H9 (cell line): ENCODE measurements around the gene ECI2. TPM values are rescaled to one million over a fixed set of nuclear protein-coding genes. Genes with fewer than 3 reads are reported as not detected.
A peak's percentile ranks its signal among the peaks of the same experiment; 100 is the strongest.

Experiments
- DNase-seq: peaks from one replicate; pipeline ENCODE4 v3.0.0-alpha.2; 2017
- H2AFZ ChIP-seq: one replicate; pipeline ENCODE4 v1.6.1; 2013; ENCODE audit warnings: mild to moderate bottlenecking, low read length, control low read depth, moderate library complexity
- H2AK5ac ChIP-seq: 2 replicates; pipeline ENCODE4 v1.6.1; 2013; ENCODE audit warnings: low read length, control low read depth, mixed read lengths; ENCODE audit not compliant: insufficient read length
- H2BK120ac ChIP-seq: one replicate; pipeline ENCODE4 v1.6.1; 2013; ENCODE audit warnings: low read depth, mild to moderate bottlenecking, low read length, control low read depth, inconsistent platforms; ENCODE audit not compliant: poor library complexity, severe bottlenecking
- H2BK12ac ChIP-seq: 2 replicates; pipeline ENCODE4 v1.6.1; 2013; ENCODE audit warnings: low read length, control low read depth, mixed read lengths, low read depth; ENCODE audit not compliant: insufficient read length
- H2BK15ac ChIP-seq: 2 replicates; pipeline ENCODE4 v1.6.1; 2013; ENCODE audit warnings: low read depth, low read length, control low read depth
- H2BK20ac ChIP-seq: one replicate; pipeline ENCODE4 v1.6.1; 2013; ENCODE audit warnings: low read depth, mild to moderate bottlenecking, low read length, control low read depth, inconsistent platforms; ENCODE audit not compliant: poor library complexity, severe bottlenecking
- H2BK5ac ChIP-seq: 2 replicates; pipeline ENCODE4 v1.6.1; 2013; ENCODE audit warnings: low read length, control low read depth, mixed read lengths; ENCODE audit not compliant: insufficient read length
- H3K14ac ChIP-seq: 2 replicates; pipeline ENCODE4 v1.6.1; 2013; ENCODE audit warnings: low read length, control low read depth; ENCODE audit not compliant: insufficient read depth
- H3K18ac ChIP-seq: 2 replicates; pipeline ENCODE4 v1.6.1; 2013; ENCODE audit warnings: low read depth, mild to moderate bottlenecking, mixed read lengths, low read length, control low read depth; ENCODE audit not compliant: insufficient read length
- H3K23ac ChIP-seq: 2 replicates; pipeline ENCODE4 v1.6.1; 2013; ENCODE audit warnings: low read length, control low read depth, mixed read lengths, low read depth; ENCODE audit not compliant: insufficient read length
- H3K23me2 ChIP-seq: 2 replicates; pipeline ENCODE4 v1.6.1; 2013; ENCODE audit warnings: low read depth, mild to moderate bottlenecking, mixed read lengths, low read length, control low read depth; ENCODE audit not compliant: insufficient read length, poor library complexity, severe bottlenecking
- H3K27ac ChIP-seq: 2 replicates; pipeline ENCODE4 v1.5.1; 2013; ENCODE audit warnings: low read length, control low read depth, mixed read lengths, low read depth; ENCODE audit not compliant: insufficient read length
- H3K27me3 ChIP-seq: 2 replicates; pipeline ENCODE4 v1.6.1; 2013; ENCODE audit warnings: low read length, control low read depth, inconsistent platforms; ENCODE audit not compliant: insufficient read depth
- H3K4ac ChIP-seq: 2 replicates; pipeline ENCODE4 v1.6.1; 2013; ENCODE audit warnings: low read depth, mild to moderate bottlenecking, control low read depth, inconsistent platforms, low read length, moderate library complexity
- H3K4me1 ChIP-seq: 2 replicates; pipeline ENCODE4 v1.6.1; 2013; ENCODE audit warnings: low read length, control low read depth, inconsistent platforms; ENCODE audit not compliant: insufficient read depth
- H3K4me2 ChIP-seq: 2 replicates; pipeline ENCODE4 v1.6.1; 2013; ENCODE audit warnings: low read length, control low read depth, mixed read lengths; ENCODE audit not compliant: insufficient read length, insufficient read depth
- H3K56ac ChIP-seq: 2 replicates; pipeline ENCODE4 v1.6.1; 2013; ENCODE audit warnings: low read depth, mild to moderate bottlenecking, mixed read lengths, low read length, control low read depth; ENCODE audit not compliant: insufficient read length
- H3K79me1 ChIP-seq: 2 replicates; pipeline ENCODE4 v1.6.1; 2013; ENCODE audit warnings: low read depth, mild to moderate bottlenecking, moderate library complexity, low read length, control low read depth, inconsistent platforms; ENCODE audit not compliant: insufficient read depth, poor library complexity, severe bottlenecking
- H3K79me2 ChIP-seq: 2 replicates; pipeline ENCODE4 v1.6.1; 2013; ENCODE audit warnings: low read length, control low read depth, inconsistent platforms; ENCODE audit not compliant: insufficient read depth
- H3K9ac ChIP-seq: 2 replicates; pipeline ENCODE4 v1.6.1; 2013; ENCODE audit warnings: low read length, control low read depth, mixed read lengths; ENCODE audit not compliant: insufficient read length; ENCODE audit errors: extremely low read depth
- H3K9me3 ChIP-seq: one replicate; pipeline ENCODE4 v1.6.1; 2013; ENCODE audit warnings: low read depth, low read length, inconsistent platforms; ENCODE audit not compliant: control insufficient read depth
- H3T11ph ChIP-seq: one replicate; pipeline ENCODE4 v1.6.1; 2013; ENCODE audit warnings: mild to moderate bottlenecking, low read length, control low read depth, inconsistent platforms
- H4K20me1 ChIP-seq: one replicate; pipeline ENCODE4 v1.6.1; 2013; ENCODE audit not compliant: control insufficient read depth, insufficient read length, insufficient read depth
- H4K5ac ChIP-seq: 2 replicates; pipeline ENCODE4 v1.6.1; 2013; ENCODE audit warnings: low read depth, mild to moderate bottlenecking, mixed read lengths, low read length, control low read depth; ENCODE audit not compliant: insufficient read length
- H4K8ac ChIP-seq: replicated peaks from 2 replicates; pipeline ENCODE4 v1.6.1; 2013; ENCODE audit warnings: low read length, control low read depth, mixed read lengths, low read depth; ENCODE audit not compliant: insufficient read length
- H4K91ac ChIP-seq: 2 replicates; pipeline ENCODE4 v1.6.1; 2013; ENCODE audit warnings: low read depth, mild to moderate bottlenecking, moderate library complexity, mixed read lengths, low read length, control low read depth; ENCODE audit not compliant: insufficient read length
- H3K27ac Mint-ChIP-seq, 3 experiments: 2 replicates in 2 of 3; 3 replicates in 1 of 3; pipeline ENCODE4 v1.8.0; 2020 to 2021; ENCODE audit warnings: mixed read lengths in 3 of 3, mild to moderate bottlenecking in 1 of 3, moderate library complexity in 1 of 3
- H3K27me3 Mint-ChIP-seq: 2 replicates; pipeline ENCODE4 v1.8.0; 2021; ENCODE audit warnings: low read depth, mild to moderate bottlenecking, moderate library complexity, mixed read lengths
- H3K36me3 Mint-ChIP-seq, 3 experiments: 2 replicates in 2 of 3; 3 replicates in 1 of 3; pipeline ENCODE4 v1.8.0; 2020 to 2021; ENCODE audit warnings: low read depth in 3 of 3, mixed read lengths in 3 of 3; ENCODE audit not compliant: insufficient read depth in 1 of 3
- H3K4me1 Mint-ChIP-seq, 2 experiments: 2 replicates each; pipeline ENCODE4 v1.8.0; 2020; ENCODE audit warnings: mixed read lengths in 2 of 2
- H3K4me3 Mint-ChIP-seq, 2 experiments: 2 replicates in 1 of 2; 3 replicates in 1 of 2; pipeline ENCODE4 v1.8.0; 2020 to 2021; ENCODE audit warnings: mild to moderate bottlenecking in 2 of 2, mixed read lengths in 2 of 2, moderate library complexity in 1 of 2
- H3K9me3 Mint-ChIP-seq, 2 experiments: 2 replicates in 1 of 2; 3 replicates in 1 of 2; pipeline ENCODE4 v1.8.0; 2020; ENCODE audit warnings: mild to moderate bottlenecking in 2 of 2, mixed read lengths in 2 of 2, moderate library complexity in 1 of 2
- CTCF ChIP-seq: fragments of 200-600 bp; sonication (generic); conservative IDR thresholded peaks from 3 replicates; pipeline ENCODE4 v1.8.0; 2021; ENCODE audit warnings: antibody characterized with exemption, mild to moderate bottlenecking
- WGBS: extraction: QIAGEN DNeasy Blood & Tissue Kit; methylation state at CpG from one replicate; pipeline ENCODE4 v1.1.7; 2013; ENCODE audit warnings: missing lambda C conversion rate, low lambda C conversion rate, mixed read lengths; ENCODE audit not compliant: insufficient read length; ENCODE audit errors: extremely low coverage; 5-methylcytosine and 5-hydroxymethylcytosine counted together
- total RNA-seq: library from RNA; stranded (reverse); gene quantifications from 2 replicates; pipeline ENCODE4 v1.2.1, GENCODE V29; 2021

ECI2 gene
- total RNA-seq, 1 experiment from 2014 or later, result 67.5 TPM

GRCh38 chr6:4078691-4079471, 56.5 kb downstream of the ECI2 start, which contains the start of gene FAM217A:
Gene FAM217A, minus strand, starts transcription at chr6:4079137. Its CDS starts 1,723 bp downstream, at chr6:4077414.
- Mint-ChIP-seq H3K36me3 (no peaks in the 10 kb centered on the region), H3K27me3 (no peaks in the 10 kb centered on the region; the same call in 1 of the 2 replicates), H3K4me1 (peaks cover 7 to 12% of the 10 kb centered on the region in 2 experiments; a peak in 3 of 4 replicates), H3K4me3 (no peak within 1 kb of the TSS), H3K27ac (no peak within 1 kb of the TSS), H3K9me3 (no peaks in the 10 kb centered on the region)
- Histone ChIP-seq H2BK12ac (no peak within 1 kb of the TSS), H4K20me1 (no peaks in the 10 kb centered on the region), H3K23me2 (no peaks in the 10 kb centered on the region), H2BK20ac (no peak within 1 kb of the TSS), H3K4ac (no peak within 1 kb of the TSS), H2BK5ac (no peak within 1 kb of the TSS), H3K18ac (no peak within 1 kb of the TSS), H3K9ac (no peak within 1 kb of the TSS), H4K5ac (no peak within 1 kb of the TSS), H2BK15ac (no peak within 1 kb of the TSS; the same call in 1 of the 2 replicates), H3K27me3 (no peaks in the 10 kb centered on the region), H3K4me1 (no peaks in the 10 kb centered on the region), H3T11ph (no peak within 1 kb of the TSS), H3K14ac (no peak within 1 kb of the TSS; the same call in 1 of the 2 replicates), H2BK120ac (no peak within 1 kb of the TSS), H2AK5ac (no peak within 1 kb of the TSS), H3K79me1 (no peaks in the 10 kb centered on the region), H3K4me2 (no peak within 1 kb of the TSS), H3K56ac (no peak within 1 kb of the TSS), H2AFZ (no peak within 1 kb of the TSS), H4K91ac (no peak within 1 kb of the TSS), H4K8ac (no peak within 1 kb of the TSS), H3K9me3 (no peaks in the 10 kb centered on the region), H3K27ac (no peak within 1 kb of the TSS), H3K23ac (no peak within 1 kb of the TSS), H3K79me2 (no peaks in the 10 kb centered on the region)
- no peak for TF ChIP-seq CTCF
- no CpG with 5 or more reads among the region's 91 CpGs for WGBS
- DNase-seq, result peak; percentile 53
